Measurements from ENCODE around the gene CRY2. TPM values are rescaled to one million over a fixed set of nuclear protein-coding genes. Genes with fewer than 3 reads are reported as not detected.
A peak's percentile ranks its signal among the peaks of the same experiment; 100 is the strongest.

Gene CRY2
- total and polyA plus RNA-seq, 2 of the 13 experiments (the other 11 are each of a cell fraction or from before 2014, with no cell fraction given) = 10.1 to 12.2 TPM

GRCh38 chr11:45803971-45804760 is 43.1 kb upstream of the CRY2 start (continued):
- 0 out of 2 replicates have a peak, but pooled peaks have one; percentile 60 for TF ChIP-seq ZNF136 (CRISPR knock-in tag; IDR thresholded peaks at IDR 0.05; ENCODE audit: low read depth)
- 0 out of 2 replicates have a peak, but pooled peaks have one; percentile 65 for TF ChIP-seq ZNF598 (CRISPR knock-in tag; IDR thresholded peaks at IDR 0.05; ENCODE audit: borderline replicate concordance)
- TF ChIP-seq ZNF513 (CRISPR knock-in tag; conservative IDR thresholded peaks at IDR 0.05) = no peak
- no peak for TF ChIP-seq ATRX (CRISPR knock-in tag; IDR thresholded peaks at IDR 0.05; ENCODE audit: borderline replicate concordance)
- no peak for TF ChIP-seq POLR2A (IDR thresholded peaks at IDR 0.05; ENCODE audit: insufficient read depth in 1 of 2, low read depth in 2 of 2, low read length in 2 of 2)
- TF ChIP-seq ZNF296 (CRISPR knock-in tag; conservative IDR thresholded peaks at IDR 0.05) = no peak
- 0 out of 2 replicates have a peak, but pooled peaks have one; percentile 64 for TF ChIP-seq ZNF850 (CRISPR knock-in tag; conservative IDR thresholded peaks at IDR 0.05)
- peak; percentile 19; the same call in 1 of the 2 replicates for TF ChIP-seq WIZ (CRISPR knock-in tag; IDR thresholded peaks at IDR 0.05)
- no peak for TF ChIP-seq ZNF597 (CRISPR knock-in tag; IDR thresholded peaks at IDR 0.05)
- peak; percentile 18 for TF ChIP-seq PTBP1 (IDR thresholded peaks at IDR 0.05; ENCODE audit: low read depth, low read length, poor library complexity, severe bottlenecking)
- TF ChIP-seq KAT8 (CRISPR knock-in tag; IDR thresholded peaks at IDR 0.05) = peak; percentile 52; the same call in 1 of the 2 replicates
- TF ChIP-seq MYPOP (CRISPR knock-in tag; IDR thresholded peaks at IDR 0.05) = peak; percentile 76
- peak; percentile 78; the same call in 1 of the 2 replicates for TF ChIP-seq ZNF790 (CRISPR knock-in tag; IDR thresholded peaks at IDR 0.05; ENCODE audit: borderline replicate concordance)
- TF ChIP-seq ZFAT (CRISPR knock-in tag; conservative IDR thresholded peaks at IDR 0.05) = no peak
- no peak for TF ChIP-seq TRIM24 (CRISPR knock-in tag; IDR thresholded peaks at IDR 0.05)
- peak; percentile 55; the same call in 1 of the 2 replicates for TF ChIP-seq ZNF274 (CRISPR knock-in tag; IDR thresholded peaks at IDR 0.05)
- no peak for TF ChIP-seq MNT (IDR thresholded peaks at IDR 0.05)
- peak; percentile 5 to 65; a peak in 2 of 4 replicates for TF ChIP-seq HMGXB4 (CRISPR knock-in tag; IDR thresholded peaks at IDR 0.05; ENCODE audit: borderline replicate concordance in 1 of 2, low read depth in 1 of 2)
- no peak for TF ChIP-seq ATF6 (CRISPR knock-in tag; conservative IDR thresholded peaks at IDR 0.05)

Measured in HepG2 (cell line).